Measurements from ENCODE around the gene ZNF772. TPM values are rescaled to one million over a fixed set of nuclear protein-coding genes. Genes with fewer than 3 reads are reported as not detected.

ZNF772 gene
- polyA plus RNA-seq, 1 of the 3 experiments (the other 2 are of a cell fraction): 0.99 TPM

DNA sequence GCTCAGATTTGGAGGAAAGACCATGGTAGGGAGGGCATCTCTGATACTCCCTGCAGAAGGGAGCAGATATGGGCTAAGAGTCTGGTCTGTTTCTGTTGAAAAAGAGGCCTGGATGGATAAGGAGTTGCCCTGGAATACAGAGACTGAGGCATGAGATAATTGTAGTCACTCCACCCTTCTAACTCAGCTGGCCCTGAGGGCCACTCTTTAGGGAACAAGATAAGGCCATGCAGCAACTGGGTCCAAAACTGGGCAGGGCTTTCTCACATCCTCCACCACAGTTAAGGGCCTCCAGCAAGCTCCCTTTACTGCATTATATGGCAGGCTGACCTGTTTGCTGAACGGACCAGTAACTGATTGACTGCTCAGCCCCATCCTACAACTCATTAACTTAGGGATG is 40.9 kb downstream of the ZNF772 start:
- Histone ChIP-seq H3K4me3 (ENCODE audit: low read depth in 2 of 2, low read length in 1 of 2) (peak overlapping the region; percentile 77 to 93), H3K4me2 (peak overlapping the region; percentile 98), H3K79me2 (ENCODE audit: insufficient read depth) (peaks cover 62% of the 10 kb centered on the region), H3K27ac (ENCODE audit: low read depth in 2 of 2, low read length in 1 of 2) (no peak overlapping the region), H3F3A (replicated peaks; ENCODE audit: insufficient read depth) (no peaks in the 10 kb centered on the region), H3K4me1 (ENCODE audit: control insufficient read depth in 1 of 2, insufficient read depth in 2 of 2, low read depth in 1 of 2, low read length in 1 of 2) (peaks cover 7 to 8% of the 10 kb centered on the region in 2 experiments; a peak in 3 of 4 replicates), H4K20me1 (ENCODE audit: insufficient read depth) (no peaks in the 10 kb centered on the region), H3K27me3 (ENCODE audit: insufficient read depth) (no peaks in the 10 kb centered on the region), H3K9me3 (no peaks in the 10 kb centered on the region), H2AFZ (ENCODE audit: low read depth) (no peak overlapping the region), H3K9ac (peak overlapping the region; percentile 83; the same call in 1 of the 2 replicates), H3K36me3 (replicated peaks in 1 of 2; ENCODE audit: control insufficient read depth in 1 of 2, insufficient read depth in 2 of 2, low read length in 1 of 2) (peaks cover 0 to 6% of the 10 kb centered on the region in 2 experiments), H3K9me2 (no peaks in the 10 kb centered on the region)
- POLR2A ChIA-PET: interaction anchor here (0.6 kb wide), 1 partner anchor 25 kb away, joined by 3 read pairs; no protein-coding TSS in a partner anchor
- WGBS (ENCODE audit: low lambda C conversion rate): 92% methylated on average over 1 of the region's 1 CpG
- TF ChIP-seq CHD2 (IDR thresholded peaks at IDR 0.05; ENCODE audit: low read length, partially characterized antibody): no peak
- TF ChIP-seq MXI1 (IDR thresholded peaks at IDR 0.05; ENCODE audit: low read depth, low read length): no peak
- TF ChIP-seq TEAD4 (IDR thresholded peaks at IDR 0.05; ENCODE audit: borderline replicate concordance, insufficient read depth): no peak
- no peak for TF ChIP-seq TAF1 (IDR thresholded peaks at IDR 0.05; ENCODE audit: borderline replicate concordance, low read depth, low read length)
- TF ChIP-seq, protein P1, sequence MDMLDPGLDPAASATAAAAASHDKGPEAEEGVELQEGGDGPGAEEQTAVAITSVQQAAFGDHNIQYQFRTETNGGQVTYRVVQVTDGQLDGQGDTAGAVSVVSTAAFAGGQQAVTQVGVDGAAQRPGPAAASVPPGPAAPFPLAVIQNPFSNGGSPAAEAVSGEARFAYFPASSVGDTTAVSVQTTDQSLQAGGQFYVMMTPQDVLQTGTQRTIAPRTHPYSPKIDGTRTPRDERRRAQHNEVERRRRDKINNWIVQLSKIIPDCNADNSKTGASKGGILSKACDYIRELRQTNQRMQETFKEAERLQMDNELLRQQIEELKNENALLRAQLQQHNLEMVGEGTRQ (IDR thresholded peaks at IDR 0.05; ENCODE audit: borderline replicate concordance, low read depth, low read length): no peak
- TF ChIP-seq NRF1 (IDR thresholded peaks at IDR 0.05; ENCODE audit: low read depth, low read length): no peak
- no peak for TF ChIP-seq RFX5 (IDR thresholded peaks at IDR 0.05; ENCODE audit: low read length)
- no peak for TF ChIP-seq EP300 (IDR thresholded peaks at IDR 0.05; ENCODE audit: borderline replicate concordance in 1 of 2, low read depth in 1 of 2, low read length in 1 of 2)
- CTCF ChIA-PET: interaction anchor here (0.7 to 1.1 kb wide), 2 partner anchors 11 to 30 kb away, joined by 3 read pairs; no protein-coding TSS in a partner anchor
- DNase-seq: no peak

DNA sequence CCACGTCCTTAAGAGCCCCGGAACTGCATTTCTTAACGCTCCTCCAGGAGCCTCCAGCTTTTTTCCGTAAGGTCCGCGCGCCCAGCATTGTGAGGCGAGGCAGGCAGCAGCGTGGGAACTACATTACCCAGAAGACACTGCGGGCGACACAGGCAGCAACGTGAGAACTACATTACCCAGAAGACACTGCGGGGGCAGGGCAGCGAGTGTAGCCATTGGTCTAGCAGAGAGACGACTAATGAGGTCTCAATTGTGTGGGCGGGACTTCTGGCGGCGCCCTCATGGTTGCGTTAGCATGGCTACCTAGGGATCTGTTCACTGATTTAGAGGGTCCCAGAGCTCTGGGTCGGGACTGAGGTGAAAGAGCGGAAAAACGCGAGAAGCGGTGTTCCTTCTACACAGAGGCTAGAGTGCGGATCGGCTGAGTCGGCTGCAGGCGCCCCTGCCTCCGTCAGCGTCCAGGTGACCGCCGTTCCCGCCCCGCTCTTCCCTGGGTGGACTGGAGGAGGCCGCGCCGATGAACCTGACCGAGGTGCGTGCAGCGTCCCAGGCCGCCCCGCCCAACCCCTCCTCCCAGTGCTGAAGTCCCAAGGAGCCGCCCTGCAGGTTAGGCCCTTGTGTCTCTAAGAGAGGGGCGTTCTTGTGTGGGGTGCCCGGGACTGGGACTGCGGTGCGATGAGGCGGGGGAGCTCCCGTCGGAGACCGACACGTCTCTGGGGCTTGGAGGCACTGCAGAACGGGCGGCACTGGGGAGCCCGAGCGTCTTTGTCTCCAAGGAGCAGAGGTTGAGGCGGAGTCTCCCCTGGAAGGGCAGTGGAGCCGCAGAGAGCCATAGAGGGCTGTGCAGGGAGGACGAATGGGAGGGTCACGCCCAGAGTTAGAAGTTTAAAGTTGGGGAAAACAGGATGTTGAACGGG is 42.0 kb downstream of the ZNF772 start, which contains the start of gene ZNF749:
TSS of gene ZNF749 (plus strand) at position 264 of the 917 bp plus-strand sequence. CDS start at position 518, 254 bp downstream.
- no peaks in the 10 kb centered on the region for H3K9me3 ChIP-seq
- peak; percentile 94 for DNase-seq
- H3K36me3 ChIP-seq (replicated peaks in 1 of 2; ENCODE audit: control insufficient read depth in 1 of 2, insufficient read depth in 2 of 2, low read length in 1 of 2): peaks cover 0 to 6% of the 10 kb centered on the region in 2 experiments
- H3K9me2 ChIP-seq: no peaks in the 10 kb centered on the region
- no peaks in the 10 kb centered on the region for H3K27me3 ChIP-seq (ENCODE audit: insufficient read depth)
- H3K4me1 ChIP-seq (ENCODE audit: control insufficient read depth in 1 of 2, insufficient read depth in 2 of 2, low read depth in 1 of 2, low read length in 1 of 2): peaks cover 7 to 8% of the 10 kb centered on the region in 2 experiments; a peak in 3 of 4 replicates
- under 1% methylated on average over 51 of the region's 61 CpGs for WGBS (ENCODE audit: low lambda C conversion rate)
- peak within 1 kb of the TSS; percentile 53 to 81 for H3K27ac ChIP-seq (ENCODE audit: low read depth in 2 of 2, low read length in 1 of 2)
- H3K79me2 ChIP-seq (ENCODE audit: insufficient read depth): peaks cover 51% of the 10 kb centered on the region
- POLR2A ChIA-PET: interaction anchor here (0.6 to 1.1 kb wide), 4 partner anchors 9 to 490 kb away, joined by 3 to 4 read pairs (median 4); partner anchors contain the start of genes TRAPPC2B, ZNF304 and ZNF547
- H3K4me2 ChIP-seq: peak within 1 kb of the TSS; percentile 98
- CTCF ChIA-PET: interaction anchor here (0.5 to 1.6 kb wide), 4 partner anchors 28 to 879 kb away, joined by 3 to 4 read pairs (median 3); no protein-coding TSS in a partner anchor
- no peaks in the 10 kb centered on the region for H4K20me1 ChIP-seq (ENCODE audit: insufficient read depth)
- H3K4me3 ChIP-seq (ENCODE audit: low read depth in 2 of 2, low read length in 1 of 2): peak within 1 kb of the TSS; percentile 77 to 93
- H3F3A ChIP-seq (replicated peaks; ENCODE audit: insufficient read depth): no peaks in the 10 kb centered on the region
- peak within 1 kb of the TSS; percentile 83 for H3K9ac ChIP-seq
- peak within 1 kb of the TSS; percentile 90 for H2AFZ ChIP-seq (ENCODE audit: low read depth)
- TF ChIP-seq EZH2phosphoT487 (IDR thresholded peaks at IDR 0.05; ENCODE audit: borderline replicate concordance, low read depth): no peak
- 0 out of 2 replicates have a peak, but pooled peaks have one; percentile 3 for TF ChIP-seq TCF12 (IDR thresholded peaks at IDR 0.05)
- peak; percentile 56; the same call in 1 of the 2 replicates for TF ChIP-seq TAF1 (IDR thresholded peaks at IDR 0.05; ENCODE audit: borderline replicate concordance, low read depth, low read length)
- peak; percentile 80 for TF ChIP-seq GABPA (IDR thresholded peaks at IDR 0.05; ENCODE audit: low read depth)
- peak; percentile 77 for TF ChIP-seq POLR2AphosphoS5 (IDR thresholded peaks at IDR 0.05; ENCODE audit: low read depth, low read length)
- TF ChIP-seq SMC3 (IDR thresholded peaks at IDR 0.05; ENCODE audit: low read depth, low read length): no peak
- TF ChIP-seq NRF1 (IDR thresholded peaks at IDR 0.05; ENCODE audit: low read depth, low read length): no peak
- TF ChIP-seq, protein P1 (IDR thresholded peaks at IDR 0.05; ENCODE audit: borderline replicate concordance, low read depth, low read length): no peak
- TF ChIP-seq, protein P2, sequence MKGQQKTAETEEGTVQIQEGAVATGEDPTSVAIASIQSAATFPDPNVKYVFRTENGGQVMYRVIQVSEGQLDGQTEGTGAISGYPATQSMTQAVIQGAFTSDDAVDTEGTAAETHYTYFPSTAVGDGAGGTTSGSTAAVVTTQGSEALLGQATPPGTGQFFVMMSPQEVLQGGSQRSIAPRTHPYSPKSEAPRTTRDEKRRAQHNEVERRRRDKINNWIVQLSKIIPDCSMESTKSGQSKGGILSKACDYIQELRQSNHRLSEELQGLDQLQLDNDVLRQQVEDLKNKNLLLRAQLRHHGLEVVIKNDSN (IDR thresholded peaks at IDR 0.05; ENCODE audit: borderline replicate concordance, low read depth): no peak
- TF ChIP-seq, protein P3, sequence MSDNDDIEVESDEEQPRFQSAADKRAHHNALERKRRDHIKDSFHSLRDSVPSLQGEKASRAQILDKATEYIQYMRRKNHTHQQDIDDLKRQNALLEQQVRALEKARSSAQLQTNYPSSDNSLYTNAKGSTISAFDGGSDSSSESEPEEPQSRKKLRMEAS (IDR thresholded peaks at IDR 0.05; ENCODE audit: low read depth): peak; percentile 68; the same call in 1 of the 2 replicates
- no peak for TF ChIP-seq RAD21 (IDR thresholded peaks at IDR 0.05; ENCODE audit: low read length)
- TF ChIP-seq, protein P4, sequence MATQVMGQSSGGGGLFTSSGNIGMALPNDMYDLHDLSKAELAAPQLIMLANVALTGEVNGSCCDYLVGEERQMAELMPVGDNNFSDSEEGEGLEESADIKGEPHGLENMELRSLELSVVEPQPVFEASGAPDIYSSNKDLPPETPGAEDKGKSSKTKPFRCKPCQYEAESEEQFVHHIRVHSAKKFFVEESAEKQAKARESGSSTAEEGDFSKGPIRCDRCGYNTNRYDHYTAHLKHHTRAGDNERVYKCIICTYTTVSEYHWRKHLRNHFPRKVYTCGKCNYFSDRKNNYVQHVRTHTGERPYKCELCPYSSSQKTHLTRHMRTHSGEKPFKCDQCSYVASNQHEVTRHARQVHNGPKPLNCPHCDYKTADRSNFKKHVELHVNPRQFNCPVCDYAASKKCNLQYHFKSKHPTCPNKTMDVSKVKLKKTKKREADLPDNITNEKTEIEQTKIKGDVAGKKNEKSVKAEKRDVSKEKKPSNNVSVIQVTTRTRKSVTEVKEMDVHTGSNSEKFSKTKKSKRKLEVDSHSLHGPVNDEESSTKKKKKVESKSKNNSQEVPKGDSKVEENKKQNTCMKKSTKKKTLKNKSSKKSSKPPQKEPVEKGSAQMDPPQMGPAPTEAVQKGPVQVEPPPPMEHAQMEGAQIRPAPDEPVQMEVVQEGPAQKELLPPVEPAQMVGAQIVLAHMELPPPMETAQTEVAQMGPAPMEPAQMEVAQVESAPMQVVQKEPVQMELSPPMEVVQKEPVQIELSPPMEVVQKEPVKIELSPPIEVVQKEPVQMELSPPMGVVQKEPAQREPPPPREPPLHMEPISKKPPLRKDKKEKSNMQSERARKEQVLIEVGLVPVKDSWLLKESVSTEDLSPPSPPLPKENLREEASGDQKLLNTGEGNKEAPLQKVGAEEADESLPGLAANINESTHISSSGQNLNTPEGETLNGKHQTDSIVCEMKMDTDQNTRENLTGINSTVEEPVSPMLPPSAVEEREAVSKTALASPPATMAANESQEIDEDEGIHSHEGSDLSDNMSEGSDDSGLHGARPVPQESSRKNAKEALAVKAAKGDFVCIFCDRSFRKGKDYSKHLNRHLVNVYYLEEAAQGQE (IDR thresholded peaks at IDR 0.05; ENCODE audit: low read depth, low read length): no peak
- peak; percentile 54 for TF ChIP-seq ELF1 (IDR thresholded peaks at IDR 0.05)
